Hepatocyte (in vitro differentiated cells): ENCODE results near the gene TIAL1. TPM values are rescaled to one million over a fixed set of nuclear protein-coding genes. Genes with fewer than 3 reads are reported as not detected.
A peak's percentile ranks its signal among the peaks of the same experiment; 100 is the strongest.

ENCODE experiments used
- DNase-seq: peaks from one replicate; pipeline ENCODE4 v3.0.0-alpha.2; 2016; ENCODE audit warnings: low spot score
- H2AFZ ChIP-seq: fragments of 200-600 bp; sonication (generic); 2 replicates; pipeline ENCODE4 v1.6.0; 2016; ENCODE audit warnings: antibody characterized with exemption, mild to moderate bottlenecking
- H3K27ac ChIP-seq: fragments of 200-600 bp; sonication (generic); 2 replicates; pipeline ENCODE4 v1.5.1; 2016; ENCODE audit warnings: mild to moderate bottlenecking
- H3K27me3 ChIP-seq: fragments of 200-600 bp; sonication (generic); 2 replicates; pipeline ENCODE4 v1.6.1; 2016
- H3K36me3 ChIP-seq: fragments of 200-600 bp; sonication (generic); replicated peaks from 2 replicates; pipeline ENCODE4 v1.5.1; 2016; ENCODE audit warnings: low read depth; ENCODE audit not compliant: insufficient read depth
- H3K4me1 ChIP-seq: fragments of 200-600 bp; sonication (generic); 2 replicates; pipeline ENCODE4 v1.5.1; 2016; ENCODE audit warnings: mild to moderate bottlenecking, moderate library complexity; ENCODE audit not compliant: insufficient read depth
- H3K4me2 ChIP-seq: fragments of 200-600 bp; sonication (generic); 2 replicates; pipeline ENCODE4 v1.6.0; 2016
- H3K4me3 ChIP-seq: fragments of 200-600 bp; sonication (generic); 2 replicates; pipeline ENCODE4 v1.5.1; 2016; ENCODE audit warnings: mild to moderate bottlenecking
- H3K79me2 ChIP-seq: fragments of 200-600 bp; sonication (generic); 2 replicates; pipeline ENCODE4 v1.6.0; 2017; ENCODE audit warnings: mild to moderate bottlenecking
- H3K9me2 ChIP-seq: fragments of 200-600 bp; sonication (generic); replicated peaks from 2 replicates; pipeline ENCODE4 v1.6.0; 2017; ENCODE audit warnings: mild to moderate bottlenecking; ENCODE audit not compliant: insufficient read depth
- H3K9me3 ChIP-seq: fragments of 200-600 bp; sonication (generic); 2 replicates; pipeline ENCODE4 v1.5.1; 2016; ENCODE audit warnings: low read depth, mild to moderate bottlenecking
- H4K20me1 ChIP-seq: fragments of 200-600 bp; sonication (generic); 2 replicates; pipeline ENCODE4 v1.6.0; 2016; ENCODE audit warnings: mild to moderate bottlenecking; ENCODE audit not compliant: insufficient read depth, poor library complexity, severe bottlenecking
- EZH2 ChIP-seq: fragments of 200-600 bp; sonication (generic); IDR thresholded peaks from 2 replicates; pipeline ENCODE4 v1.6.1; 2016; ENCODE audit warnings: antibody characterized with exemption, mild to moderate bottlenecking, borderline replicate concordance
- EZH2phosphoT487 ChIP-seq: fragments of 200-600 bp; sonication (generic); IDR thresholded peaks from one replicate; pipeline ENCODE4 v1.6.1; 2018; ENCODE audit warnings: antibody characterized with exemption, mild to moderate bottlenecking, low read depth, moderate library complexity; ENCODE audit not compliant: unreplicated experiment, severe bottlenecking
- WGBS: methylation state at CpG from one replicate; pipeline ENCODE4 v1.1.6; 2016; ENCODE audit warnings: low lambda C conversion rate; ENCODE audit errors: missing lambda C conversion rate; 5-methylcytosine and 5-hydroxymethylcytosine counted together
- polyA plus RNA-seq: library from polyadenylated mRNA; unstranded; fragments of >200 nt; fragmentation: Nextera tagmentation; extraction: Ambion mirVana; gene quantifications from 2 replicates; pipeline ENCODE4 v1.2.1, GENCODE V29; 2016
- total RNA-seq: library from RNA; depleted of rRNA; stranded (reverse); fragments of >200 nt; gene quantifications from 2 replicates; pipeline ENCODE4 v1.2.3, GENCODE V29; 2014
- TF ChIP-seq, protein P1 (sequence below): fragments of 200-600 bp; sonication (generic); IDR thresholded peaks from 2 replicates; pipeline ENCODE4 v1.5.1; 2016; ENCODE audit warnings: antibody characterized with exemption, mild to moderate bottlenecking; ENCODE audit not compliant: poor library complexity

The TIAL1 gene, protein sequence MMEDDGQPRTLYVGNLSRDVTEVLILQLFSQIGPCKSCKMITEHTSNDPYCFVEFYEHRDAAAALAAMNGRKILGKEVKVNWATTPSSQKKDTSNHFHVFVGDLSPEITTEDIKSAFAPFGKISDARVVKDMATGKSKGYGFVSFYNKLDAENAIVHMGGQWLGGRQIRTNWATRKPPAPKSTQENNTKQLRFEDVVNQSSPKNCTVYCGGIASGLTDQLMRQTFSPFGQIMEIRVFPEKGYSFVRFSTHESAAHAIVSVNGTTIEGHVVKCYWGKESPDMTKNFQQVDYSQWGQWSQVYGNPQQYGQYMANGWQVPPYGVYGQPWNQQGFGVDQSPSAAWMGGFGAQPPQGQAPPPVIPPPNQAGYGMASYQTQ
- total RNA-seq (74.4 and 81.3 TPM in 2 replicates), polyA plus RNA-seq (36.4 and 42.2 TPM in 2 replicates)

DNA sequence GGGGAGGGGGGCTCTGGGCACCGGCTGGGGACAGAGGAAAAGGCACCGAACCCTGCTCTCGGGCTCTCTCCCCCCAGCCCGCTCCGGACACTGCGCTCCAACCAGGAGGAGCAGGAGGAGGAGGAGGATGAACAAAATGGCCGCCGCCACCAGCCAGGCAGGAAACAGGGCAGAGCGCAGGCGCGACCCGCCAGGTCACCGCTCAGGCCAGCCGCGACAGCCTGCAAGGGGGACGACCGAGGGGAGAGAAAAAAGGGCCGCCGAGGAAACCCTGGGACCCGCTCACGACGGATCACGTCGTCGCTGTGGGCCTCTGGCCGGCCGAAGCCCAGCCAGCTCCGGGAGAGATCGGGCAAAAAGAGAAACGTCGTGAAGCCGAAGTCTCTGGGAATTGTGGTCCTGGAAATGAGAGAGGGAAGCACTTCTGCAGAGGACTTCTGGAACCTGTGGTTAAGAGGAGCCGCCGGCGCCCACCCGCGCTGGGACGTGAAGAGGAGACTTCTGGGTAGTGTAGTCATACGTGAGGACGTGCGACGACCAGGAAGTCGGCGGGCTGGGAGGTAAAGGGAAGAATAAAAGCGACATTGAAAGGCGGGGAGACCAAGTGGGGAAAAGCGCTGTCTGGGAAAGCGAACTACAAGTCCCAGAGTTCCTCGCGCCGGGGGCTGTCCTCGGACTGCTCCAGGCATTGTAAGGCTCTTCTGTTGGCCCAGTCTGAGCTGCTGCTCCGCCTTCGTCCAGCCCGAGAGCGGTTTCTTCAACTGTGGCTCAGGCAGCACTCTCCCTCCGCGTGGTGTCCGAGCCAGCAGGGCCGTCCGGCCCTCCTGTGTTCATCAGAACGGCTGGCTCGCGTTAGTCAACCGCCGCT lies at the start of gene TIAL1:
Gene TIAL1, minus strand, starts transcription at position 428 of the 868 bp plus-strand sequence. CDS start 499 bp downstream, outside the sequence.
- Histone ChIP-seq H3K4me1 (peaks cover 32% of the 10 kb centered on the region), H3K4me2 (peak within 1 kb of the TSS; percentile 84), H3K4me3 (peak within 1 kb of the TSS; percentile 52), H4K20me1 (peaks cover 40% of the 10 kb centered on the region), H2AFZ (peak within 1 kb of the TSS; percentile 63), H3K9me3 (no peaks in the 10 kb centered on the region), H3K79me2 (peaks cover 45% of the 10 kb centered on the region), H3K27ac (peak within 1 kb of the TSS; percentile 97), H3K9me2 (no peaks in the 10 kb centered on the region), H3K36me3 (no peaks in the 10 kb centered on the region), H3K27me3 (no peaks in the 10 kb centered on the region)
- 2% methylated on average over 60 of the region's 66 CpGs for WGBS
- no peak for TF ChIP-seq EZH2phosphoT487
- no peak for TF ChIP-seq EZH2
- TF ChIP-seq, protein P1, sequence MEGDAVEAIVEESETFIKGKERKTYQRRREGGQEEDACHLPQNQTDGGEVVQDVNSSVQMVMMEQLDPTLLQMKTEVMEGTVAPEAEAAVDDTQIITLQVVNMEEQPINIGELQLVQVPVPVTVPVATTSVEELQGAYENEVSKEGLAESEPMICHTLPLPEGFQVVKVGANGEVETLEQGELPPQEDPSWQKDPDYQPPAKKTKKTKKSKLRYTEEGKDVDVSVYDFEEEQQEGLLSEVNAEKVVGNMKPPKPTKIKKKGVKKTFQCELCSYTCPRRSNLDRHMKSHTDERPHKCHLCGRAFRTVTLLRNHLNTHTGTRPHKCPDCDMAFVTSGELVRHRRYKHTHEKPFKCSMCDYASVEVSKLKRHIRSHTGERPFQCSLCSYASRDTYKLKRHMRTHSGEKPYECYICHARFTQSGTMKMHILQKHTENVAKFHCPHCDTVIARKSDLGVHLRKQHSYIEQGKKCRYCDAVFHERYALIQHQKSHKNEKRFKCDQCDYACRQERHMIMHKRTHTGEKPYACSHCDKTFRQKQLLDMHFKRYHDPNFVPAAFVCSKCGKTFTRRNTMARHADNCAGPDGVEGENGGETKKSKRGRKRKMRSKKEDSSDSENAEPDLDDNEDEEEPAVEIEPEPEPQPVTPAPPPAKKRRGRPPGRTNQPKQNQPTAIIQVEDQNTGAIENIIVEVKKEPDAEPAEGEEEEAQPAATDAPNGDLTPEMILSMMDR = no peak
- DNase-seq = peak; percentile 99

DNA sequence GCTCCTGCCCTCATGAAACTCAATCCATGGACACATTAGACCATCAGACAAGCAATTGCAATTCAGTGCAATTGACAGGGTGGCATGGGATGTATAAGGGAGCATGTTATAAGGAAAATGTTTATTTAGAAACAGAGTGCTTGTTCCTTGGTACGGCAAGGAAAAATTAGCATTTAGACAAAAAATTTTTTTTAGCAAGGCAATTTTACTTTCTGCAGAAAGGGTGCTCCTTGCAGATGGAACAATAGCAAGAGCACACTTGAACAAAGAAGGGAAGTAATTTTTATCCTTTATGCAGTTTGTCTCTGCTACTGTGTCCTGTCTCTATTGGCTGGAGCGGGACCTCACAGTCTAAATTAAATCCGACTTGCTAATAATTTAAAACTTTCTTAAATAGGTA lies 48.2 kb upstream of the TIAL1 start:
- H2AFZ ChIP-seq = no peak overlapping the region
- DNase-seq = no peak

DNA sequence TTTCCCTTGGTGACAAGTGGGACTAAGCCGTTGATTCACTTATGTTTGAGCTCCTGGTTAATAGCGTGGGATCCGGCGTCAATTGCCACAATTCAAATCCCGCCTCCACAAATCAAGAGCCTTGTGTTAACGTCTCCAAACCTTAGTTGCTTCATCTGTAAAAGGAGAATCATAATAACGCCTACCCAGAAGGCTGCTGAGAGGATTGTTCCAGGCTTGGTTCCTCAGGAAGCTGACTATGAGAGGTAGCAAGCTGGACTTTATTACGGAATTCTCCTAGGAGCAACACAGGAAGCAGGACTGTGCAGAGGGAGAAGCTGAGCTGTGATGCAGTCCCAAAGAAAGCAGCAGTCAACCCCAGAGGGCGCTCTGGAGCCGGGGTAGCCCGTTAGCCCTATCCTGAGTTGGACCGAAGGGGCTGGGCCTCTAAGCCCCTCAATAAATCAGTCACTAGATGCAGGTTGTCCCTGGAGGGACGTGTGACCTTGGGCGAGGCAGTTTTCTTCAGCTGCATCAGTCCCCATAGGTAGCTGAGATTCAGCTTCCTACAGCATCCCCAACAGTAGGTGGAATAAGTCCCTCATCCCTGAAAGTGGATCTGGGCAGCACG lies 47.5 kb upstream of the TIAL1 start:
- no peak overlapping the region for H3K4me3 ChIP-seq
- no peak overlapping the region for H2AFZ ChIP-seq
- peaks cover 5% of the 10 kb centered on the region for H3K4me1 ChIP-seq
- peak; percentile 58 for DNase-seq
- H3K27me3 ChIP-seq = no peaks in the 10 kb centered on the region
- H4K20me1 ChIP-seq = no peaks in the 10 kb centered on the region
- TF ChIP-seq, protein P1 = peak; percentile 35
- no peak for TF ChIP-seq EZH2
- WGBS = 46% methylated on average over 15 of the region's 15 CpGs
- no peaks in the 10 kb centered on the region for H3K9me2 ChIP-seq
- H3K9me3 ChIP-seq = no peaks in the 10 kb centered on the region
- H3K36me3 ChIP-seq = no peaks in the 10 kb centered on the region
- H3K4me2 ChIP-seq = no peak overlapping the region
- H3K27ac ChIP-seq = no peak overlapping the region
- no peaks in the 10 kb centered on the region for H3K79me2 ChIP-seq

More for the DNA sequence above, 48.2 kb upstream of the TIAL1 start:
- WGBS = 85% methylated on average over 3 of the region's 3 CpGs
- H3K4me1 ChIP-seq = peaks cover 5% of the 10 kb centered on the region
- no peak overlapping the region for H3K27ac ChIP-seq
- H3K9me2 ChIP-seq = no peaks in the 10 kb centered on the region
- H3K4me2 ChIP-seq = no peak overlapping the region
- no peaks in the 10 kb centered on the region for H3K27me3 ChIP-seq
- H4K20me1 ChIP-seq = no peaks in the 10 kb centered on the region
- H3K9me3 ChIP-seq = no peaks in the 10 kb centered on the region
- H3K4me3 ChIP-seq = no peak overlapping the region
- no peaks in the 10 kb centered on the region for H3K79me2 ChIP-seq
- H3K36me3 ChIP-seq = no peaks in the 10 kb centered on the region
- TF ChIP-seq, protein P1 = no peak
- TF ChIP-seq EZH2 = no peak
- no peak for TF ChIP-seq EZH2phosphoT487
